NCI-H2107 treated with DMSO at 0.1 percent for 48 hours (cell line): ENCODE data around the gene IRX5.

Source experiments
- DNase-seq: peaks from one replicate; lab custom pipeline; 2025; ENCODE audit not compliant: unreplicated experiment; lab: John Stamatoyannopoulos, UW

IRX5 gene

DNA sequence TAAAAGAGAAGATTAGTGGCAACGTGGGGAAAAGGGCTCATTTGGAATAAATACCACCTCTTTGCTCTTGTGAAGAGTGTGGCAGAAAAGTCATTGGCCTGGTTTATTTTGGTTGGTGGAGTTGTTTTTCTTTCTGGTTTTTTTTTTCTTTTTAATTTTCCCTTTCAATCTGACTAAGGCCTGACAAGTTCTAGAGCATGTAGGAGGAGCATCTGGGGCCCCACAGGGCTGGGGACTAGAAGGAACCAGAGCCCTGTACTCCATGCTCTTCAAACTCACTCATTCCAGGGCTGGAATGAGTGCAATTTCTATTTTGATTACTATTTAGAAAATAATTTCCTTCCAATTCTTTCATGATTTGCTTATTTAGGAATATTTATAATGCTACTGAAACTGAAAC is 13.3 kb downstream of the IRX5 start:
- DNase-seq: no peak

DNA sequence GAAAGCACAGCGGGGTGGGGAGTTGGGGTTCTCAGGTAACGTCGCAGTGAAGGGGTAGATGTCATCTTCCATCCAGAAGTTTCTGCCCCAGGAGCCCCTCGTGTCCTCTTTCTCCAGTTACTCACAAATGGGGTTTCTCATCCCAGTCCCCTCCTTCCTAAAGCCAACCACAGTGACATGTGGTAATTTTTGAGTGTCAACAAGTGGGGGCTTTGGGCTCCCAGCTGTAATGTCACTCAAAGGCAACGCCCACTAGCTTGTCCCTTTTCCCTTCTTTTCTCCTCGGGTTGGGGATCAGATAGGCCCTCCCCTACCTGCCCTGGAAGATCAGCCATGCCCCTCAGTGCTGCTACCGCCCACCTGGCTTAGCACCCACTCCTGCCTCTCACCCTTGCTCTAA is 14.4 kb downstream of the IRX5 start:
- no peak for DNase-seq

DNA sequence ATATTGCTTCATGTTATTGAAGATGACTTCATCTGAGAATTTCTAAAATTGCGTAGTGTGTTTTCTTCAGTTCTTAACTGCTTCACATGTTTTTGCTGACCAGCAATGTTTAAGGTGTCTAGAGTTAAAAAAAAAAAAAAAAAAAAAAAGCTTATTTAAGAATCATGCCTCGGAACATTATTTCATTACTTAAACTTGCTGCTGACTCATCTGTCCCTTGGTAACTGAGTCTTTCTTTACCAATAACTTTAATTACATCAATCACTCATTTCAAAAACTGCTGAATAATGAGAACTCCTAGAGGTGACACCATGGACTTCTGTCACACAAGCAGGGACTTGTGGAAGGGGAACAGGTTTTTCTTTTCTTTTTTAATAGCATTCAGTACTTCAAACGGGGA is 16.2 kb downstream of the IRX5 start:
- DNase-seq: no peak

DNA sequence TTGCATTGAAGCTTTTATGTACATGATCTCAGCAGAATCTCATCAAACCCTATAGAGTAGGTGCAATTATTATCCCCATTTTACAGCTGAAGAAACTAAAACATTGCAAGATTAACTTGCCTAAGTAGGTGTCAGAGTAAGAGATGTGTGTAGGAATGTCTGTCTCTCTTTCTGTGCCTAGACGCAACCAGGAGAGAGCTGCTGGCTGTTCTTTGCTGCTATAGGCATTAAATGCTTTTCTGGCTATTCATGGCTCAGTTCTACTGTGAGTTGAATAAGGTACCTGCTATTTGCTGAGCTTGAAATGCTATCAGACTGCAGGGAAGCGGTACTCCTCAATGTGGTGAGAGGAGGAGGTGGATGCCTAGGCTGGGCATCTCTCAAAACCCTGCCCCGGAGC is 17.0 kb downstream of the IRX5 start:
- no peak for DNase-seq

DNA sequence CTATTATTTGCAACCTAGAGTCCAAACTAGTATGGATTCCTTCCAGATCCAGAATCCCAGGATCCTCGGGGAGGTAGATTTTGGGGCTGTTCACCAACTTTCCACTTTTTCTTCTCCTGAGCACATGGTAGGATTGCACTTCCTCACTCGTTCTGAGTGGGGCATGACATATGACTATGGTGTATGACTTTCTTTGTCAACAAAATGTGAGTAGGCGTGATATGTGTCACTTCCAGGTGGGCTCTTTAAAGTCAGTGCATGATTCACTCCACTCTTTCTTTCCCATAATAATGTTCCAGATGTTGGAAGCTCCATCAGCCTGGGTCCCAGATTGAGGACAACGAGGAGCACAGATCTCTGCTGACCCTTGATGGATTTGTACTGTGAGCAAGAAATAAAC is 21.5 kb downstream of the IRX5 start:
- DNase-seq: no peak

- DNase-seq: no peak
Measured at GRCh38 chr16:54953461-54953860, 22.8 kb downstream of the IRX5 start.

DNA sequence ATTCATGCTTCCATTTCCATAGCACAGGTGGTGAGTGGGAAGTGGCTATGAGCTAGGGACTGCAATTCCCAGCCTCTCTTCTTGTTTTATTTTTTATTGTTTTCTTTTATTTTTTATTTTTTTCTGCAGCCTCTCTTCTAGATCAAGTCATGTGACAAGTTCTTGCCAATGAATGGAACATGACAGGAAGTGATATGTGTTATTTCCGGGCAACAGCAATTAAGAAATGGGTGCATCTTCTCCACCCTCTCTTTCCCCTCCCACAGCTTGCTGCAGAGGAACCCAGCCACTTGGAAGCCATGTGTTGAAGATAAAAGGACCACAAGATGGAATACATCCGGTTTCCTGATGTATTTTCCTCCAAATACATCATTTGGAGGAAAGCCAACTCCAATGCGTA is 23.6 kb downstream of the IRX5 start:
- no peak for DNase-seq

GRCh38 chr16:54955757-54956156 is 25.1 kb downstream of the IRX5 start:
- no peak for DNase-seq

DNA sequence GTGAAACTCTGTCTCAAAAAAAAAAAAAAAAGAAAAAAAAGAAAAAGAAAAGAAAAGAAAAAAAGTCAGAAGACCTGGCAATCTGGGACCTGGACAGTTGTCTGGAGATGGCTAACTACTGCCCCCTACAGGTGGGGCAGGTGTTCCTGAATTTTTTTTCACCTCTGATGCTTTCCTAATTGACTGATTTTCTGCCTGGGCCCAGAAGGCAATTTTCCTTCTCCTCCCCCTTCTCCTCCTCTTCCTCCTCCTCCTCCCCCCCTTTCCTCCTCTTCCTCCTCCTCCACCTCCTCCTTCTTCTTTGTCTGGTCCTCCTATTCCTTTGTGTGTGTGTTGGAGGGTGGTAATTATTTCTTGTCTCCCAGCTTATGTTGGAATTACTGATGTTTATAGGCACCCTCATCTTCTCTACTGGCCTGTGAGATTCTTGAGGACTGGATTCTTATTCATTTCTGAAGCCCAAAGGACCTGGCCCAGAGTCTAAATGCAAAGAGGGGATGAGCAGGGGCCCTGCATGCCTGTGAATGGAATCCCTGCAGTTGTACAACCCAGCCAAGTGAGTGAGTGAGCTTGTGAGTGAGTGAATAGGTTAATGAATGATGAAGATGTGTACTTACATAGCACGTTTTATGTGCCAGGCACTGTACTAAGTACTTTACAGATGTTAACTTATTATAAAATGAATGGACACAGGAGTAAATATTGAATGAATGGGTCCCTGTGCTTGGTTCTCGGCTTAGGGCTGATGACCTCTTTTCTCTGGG is 26.9 kb downstream of the IRX5 start:
- peak; percentile 6 for DNase-seq

DNA sequence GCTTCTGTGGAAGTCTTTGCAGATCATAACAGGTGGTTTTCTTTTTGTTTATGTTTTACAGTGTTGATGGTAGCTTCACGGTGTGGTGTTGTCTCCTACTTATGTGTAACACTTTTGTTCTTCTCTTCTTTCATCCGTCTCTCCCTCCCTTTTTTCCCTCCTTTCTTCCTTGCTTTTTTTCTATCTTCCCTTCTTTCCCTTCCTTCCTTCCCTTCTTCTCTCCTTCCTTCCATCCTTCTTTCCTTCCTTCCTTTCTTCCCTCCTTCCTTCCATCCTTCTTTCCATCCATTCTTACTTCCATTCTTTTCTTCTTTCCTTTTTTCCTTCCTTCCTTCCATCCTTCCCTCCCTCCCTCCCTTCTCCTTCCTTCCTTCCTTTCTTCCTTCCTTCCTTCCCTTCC is 31.4 kb downstream of the IRX5 start:
- DNase-seq: no peak

GRCh38 chr16:54964239-54964638 is 33.6 kb downstream of the IRX5 start:
- DNase-seq: no peak

DNA sequence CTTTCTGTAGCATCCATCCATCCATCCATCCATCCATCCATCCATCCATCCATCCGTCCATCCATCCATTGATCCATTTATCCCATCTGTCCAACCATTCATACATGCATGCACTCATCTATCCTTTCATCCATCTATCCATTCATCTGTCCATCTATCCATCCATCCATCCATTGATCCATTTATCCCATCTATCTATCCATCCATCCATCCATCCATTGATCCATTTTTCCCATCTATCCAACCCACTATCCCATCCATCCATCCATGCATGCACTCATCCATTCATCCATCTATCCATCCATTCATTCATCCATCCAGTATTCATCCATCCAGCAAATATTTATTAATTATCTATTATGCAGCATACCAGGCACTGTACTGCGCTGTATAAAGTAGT is 34.8 kb downstream of the IRX5 start:
- DNase-seq: no peak

- no peak for DNase-seq
Measured at GRCh38 chr16:54968011-54968410, 37.3 kb downstream of the IRX5 start.

GRCh38 chr16:54968784-54969183 is 38.1 kb downstream of the IRX5 start:
- no peak for DNase-seq

GRCh38 chr16:54970016-54970415 is 39.4 kb downstream of the IRX5 start:
- no peak for DNase-seq

GRCh38 chr16:54974367-54974766 is 43.7 kb downstream of the IRX5 start:
- no peak for DNase-seq

- no peak for DNase-seq
Measured at GRCh38 chr16:54976651-54977200, 46.1 kb downstream of the IRX5 start.

DNA sequence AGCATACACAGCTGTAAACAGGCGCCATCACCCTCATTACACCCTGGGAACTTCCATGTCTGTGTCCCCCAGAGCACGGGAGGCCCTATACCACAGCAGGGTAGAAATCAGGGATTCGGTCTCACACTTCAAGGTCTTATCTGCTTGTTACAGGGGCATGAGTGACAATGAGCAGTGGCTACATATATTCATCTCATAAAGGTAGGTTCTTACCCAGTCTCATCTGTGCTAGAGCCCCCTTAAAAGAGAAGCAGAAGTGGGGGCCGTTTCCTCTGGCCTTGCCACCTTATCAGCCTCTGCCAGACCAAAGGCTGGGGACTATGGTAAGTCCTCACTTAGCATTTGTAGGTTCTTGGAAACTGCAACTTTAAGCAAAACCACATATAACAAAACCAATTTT is 46.5 kb downstream of the IRX5 start:
- DNase-seq: no peak

- DNase-seq: no peak
Measured at GRCh38 chr16:54980821-54981220, 50.2 kb downstream of the IRX5 start.
